GM19043 (cell line): Measurements from ENCODE around the gene SIPA1L3.

ENCODE experiments used
- ATAC-seq: cut with Tn5 transposase; IDR thresholded peaks from one replicate; pipeline ENCODE4 v1.9.1; 2021; ENCODE audit warnings: low read depth; ENCODE audit not compliant: unreplicated experiment

Gene SIPA1L3

DNA sequence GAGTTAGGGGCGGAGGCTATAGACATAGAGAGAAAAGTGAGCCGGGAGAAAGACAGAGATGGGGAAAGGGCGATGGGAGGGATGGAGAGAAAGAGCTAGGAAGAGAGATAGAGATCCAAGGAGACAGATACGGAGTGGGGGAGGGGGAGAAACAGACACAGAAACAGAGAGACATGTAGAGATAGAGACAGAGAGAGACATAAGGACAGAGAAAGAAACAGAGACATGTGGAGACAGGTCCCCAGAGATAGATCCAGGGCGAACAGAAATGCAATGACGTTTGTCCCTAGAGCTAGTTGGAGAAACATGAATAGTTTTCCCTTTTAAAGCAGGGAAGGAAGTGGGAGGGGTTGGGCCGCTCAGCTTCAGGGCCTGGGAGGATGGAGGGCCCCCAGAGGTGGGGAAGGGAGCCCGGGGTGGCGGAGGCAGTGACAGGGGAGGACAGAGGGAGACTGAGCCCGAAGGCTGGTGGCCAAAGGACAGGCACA, 344.6 kb downstream of the SIPA1L3 start:
- no peak for ATAC-seq

DNA sequence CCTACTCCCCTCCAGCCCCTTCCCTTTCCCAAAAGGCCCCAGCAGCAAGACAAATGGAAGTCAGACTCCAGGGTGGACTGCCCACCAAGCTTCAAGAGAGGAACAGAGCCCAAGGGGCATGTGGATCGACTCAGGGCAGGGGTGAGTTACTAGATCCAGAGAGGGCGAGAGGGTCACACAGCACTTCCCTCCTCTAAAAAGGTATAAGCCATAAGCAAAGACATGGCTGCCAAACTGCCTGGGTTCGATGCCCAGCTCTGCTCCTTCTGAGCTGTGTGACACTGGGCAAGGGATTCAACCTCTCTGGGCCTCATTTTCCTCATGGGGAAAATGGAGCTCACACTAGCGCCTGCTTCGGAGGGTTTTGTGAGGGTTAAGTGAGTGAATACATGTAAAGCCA, 345.4 kb downstream of the SIPA1L3 start:
- ATAC-seq = no peak

DNA sequence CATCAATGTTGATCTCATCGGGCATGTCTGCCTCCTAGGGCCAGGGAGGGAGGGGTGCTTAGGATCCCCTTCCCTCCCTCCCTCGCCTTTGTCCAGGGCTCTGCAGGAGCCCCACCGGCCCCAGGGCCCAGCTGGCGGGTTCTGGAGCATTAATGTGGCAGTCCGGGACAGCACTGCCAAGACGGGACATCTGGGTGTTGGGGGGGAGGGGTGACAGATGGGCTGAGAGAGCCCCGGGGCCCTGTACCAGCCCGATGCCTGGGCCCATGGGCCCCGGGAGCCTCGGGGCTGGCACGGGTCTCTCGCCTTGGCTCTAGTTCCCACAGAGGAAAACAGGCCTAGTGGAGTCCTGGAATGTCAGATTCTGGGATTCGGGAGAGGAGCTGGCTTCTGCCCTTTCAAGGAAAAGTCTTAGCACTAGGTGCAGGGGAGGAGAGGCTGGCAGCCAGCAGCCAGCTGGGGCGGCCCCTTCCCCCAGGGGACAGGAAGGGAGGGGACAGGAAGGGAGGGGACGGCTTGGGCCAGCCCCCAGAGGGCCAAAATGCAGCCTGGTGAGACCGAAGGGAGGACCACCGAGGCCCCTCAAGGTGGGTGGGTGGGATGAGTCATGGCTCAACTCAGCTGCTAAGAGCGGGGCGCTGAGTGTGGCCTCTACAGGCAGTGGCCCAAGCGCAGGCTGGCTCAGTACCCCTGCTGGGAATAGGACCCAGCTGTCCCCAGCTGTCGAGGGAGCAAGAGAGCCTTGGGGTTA, 346.1 kb downstream of the SIPA1L3 start:
- ATAC-seq = no peak

DNA sequence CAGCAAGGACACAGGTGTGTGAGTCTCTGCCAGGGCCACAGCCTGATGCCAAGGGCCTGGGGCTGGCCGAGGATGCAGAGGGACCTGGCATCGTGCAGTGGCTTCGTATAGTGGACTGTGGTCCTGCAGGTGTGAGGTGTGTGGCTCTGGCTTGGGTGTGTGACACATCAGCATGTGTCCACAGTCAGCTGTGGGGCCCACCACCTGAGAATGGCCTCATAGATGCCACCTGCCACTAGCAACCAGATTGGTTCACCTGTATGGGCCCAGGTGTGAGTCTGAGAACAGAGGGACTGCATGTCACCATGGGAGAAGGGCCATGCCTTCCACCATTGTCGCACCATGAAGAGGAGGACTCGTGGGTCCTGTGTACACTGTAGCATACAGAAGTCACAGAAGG, 346.8 kb downstream of the SIPA1L3 start:
- ATAC-seq = no peak

DNA sequence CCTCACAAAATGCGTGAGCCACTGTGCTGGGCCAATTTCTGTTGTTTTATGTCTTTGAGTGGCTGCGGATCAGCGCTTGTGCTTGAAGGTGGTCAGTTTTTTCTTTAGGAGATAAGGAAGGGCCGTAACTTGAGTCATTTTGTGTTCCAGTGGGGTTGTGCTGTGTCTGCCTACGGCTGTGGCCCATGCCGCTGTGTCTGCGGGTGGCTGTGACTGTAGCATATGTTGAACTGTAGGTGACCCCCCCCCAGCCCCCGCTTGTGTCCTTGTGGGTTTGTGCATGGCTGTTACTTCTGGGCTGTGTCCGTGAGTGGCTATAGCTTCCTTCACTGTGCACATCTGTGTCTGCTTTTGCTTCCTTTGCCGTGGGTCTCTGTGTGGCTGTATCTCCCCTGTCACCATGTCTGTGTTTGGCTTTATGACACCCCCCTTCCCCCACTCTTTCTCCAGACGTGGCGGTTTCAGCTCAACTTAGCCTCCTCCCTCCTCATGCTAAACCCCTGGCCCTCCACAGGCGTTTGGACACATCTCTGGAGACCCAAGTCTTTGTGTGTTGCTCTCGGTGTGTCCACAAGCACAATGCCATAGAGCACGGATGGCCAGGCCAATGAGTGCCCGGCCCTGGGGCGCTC, 348.5 kb downstream of the SIPA1L3 start:
- ATAC-seq = no peak
